ACHN (cell line): ENCODE results near the gene PGGHG.

Source experiments
- DNase-seq: peaks from one replicate; pipeline ENCODE4 v3.0.0-alpha.2; 2015
- in situ Hi-C: cut with HindIII; loops from 2 replicates; pipeline ENCODE4 v1.10.0; 2017; ENCODE audit warnings: low sequenced_read_pairs, low pct_ligation_motif_present, low pct_unique_long_range_greater_than_20kb

The PGGHG gene

DNA sequence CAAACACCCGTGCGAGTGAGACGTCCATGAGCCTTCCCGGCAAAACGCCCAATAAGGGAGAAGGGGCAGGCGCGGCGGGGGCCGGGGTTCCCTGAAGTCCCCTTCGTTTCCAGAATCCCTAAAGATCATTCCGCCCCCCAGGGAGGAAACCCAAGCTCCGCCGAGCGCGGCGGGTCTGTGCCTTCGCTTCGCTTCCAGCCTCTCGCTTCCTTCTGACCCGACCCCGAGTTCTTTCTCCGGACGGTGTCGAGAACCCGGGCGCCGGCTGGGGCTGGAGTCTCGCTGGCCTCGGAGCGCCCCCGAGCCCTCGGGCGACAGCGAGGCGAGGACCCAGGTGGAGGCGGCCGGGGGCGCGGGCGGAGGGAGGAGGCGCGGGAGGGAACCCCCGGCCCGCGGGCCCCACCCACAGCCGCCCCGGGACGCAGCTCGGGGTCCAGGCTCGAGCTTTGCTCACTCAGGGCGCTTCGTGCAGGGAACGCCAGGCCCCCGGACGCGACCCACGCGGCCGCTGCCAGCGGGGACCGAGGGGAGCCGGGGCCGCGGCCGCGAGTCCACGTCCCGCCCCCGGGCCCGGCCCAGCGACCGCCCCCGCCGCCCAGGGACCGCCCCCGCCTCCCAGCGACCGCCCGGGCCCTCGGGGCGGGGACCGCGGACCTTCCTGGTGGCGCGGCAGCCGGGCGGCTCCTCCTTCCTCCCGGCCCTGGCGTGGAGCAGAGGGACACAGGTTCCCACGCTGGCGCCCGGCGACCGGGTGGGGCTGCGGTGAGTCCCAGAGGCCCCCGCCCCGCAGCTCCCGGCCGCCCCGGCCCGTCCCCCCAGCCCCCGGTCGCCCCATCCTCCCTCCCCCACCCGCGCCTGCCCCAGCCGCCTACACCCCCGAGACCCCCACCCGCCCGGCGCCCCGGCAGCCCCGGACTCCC, at the start of gene PGGHG:
TSS of gene PGGHG (plus strand) at position 649 of the 920 bp plus-strand sequence. CDS start 691 bp downstream, outside the sequence.
- peak; percentile 36 for DNase-seq
- in situ Hi-C loops = no loop called here

DNA sequence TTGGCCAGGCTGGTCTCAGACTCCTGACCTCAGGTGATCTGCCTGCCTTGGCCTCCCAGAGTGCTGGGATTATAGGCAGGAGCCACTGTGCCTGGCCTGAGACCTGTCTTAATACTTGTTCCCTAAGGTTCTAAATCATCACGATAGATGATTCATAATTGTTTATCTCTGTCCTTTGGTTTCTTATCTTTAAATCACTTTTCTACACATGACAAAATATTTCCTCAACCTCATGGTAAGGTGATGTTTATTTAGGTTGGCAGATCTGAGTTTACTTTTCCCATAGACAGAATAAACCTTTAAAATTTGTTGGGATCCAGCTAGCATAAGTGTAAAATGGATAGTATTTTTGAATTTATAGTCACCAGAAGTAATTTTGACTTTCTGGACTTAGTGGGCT, 48.6 kb upstream of the PGGHG start:
- no peak for DNase-seq
- in situ Hi-C loops = no loop called here

DNA sequence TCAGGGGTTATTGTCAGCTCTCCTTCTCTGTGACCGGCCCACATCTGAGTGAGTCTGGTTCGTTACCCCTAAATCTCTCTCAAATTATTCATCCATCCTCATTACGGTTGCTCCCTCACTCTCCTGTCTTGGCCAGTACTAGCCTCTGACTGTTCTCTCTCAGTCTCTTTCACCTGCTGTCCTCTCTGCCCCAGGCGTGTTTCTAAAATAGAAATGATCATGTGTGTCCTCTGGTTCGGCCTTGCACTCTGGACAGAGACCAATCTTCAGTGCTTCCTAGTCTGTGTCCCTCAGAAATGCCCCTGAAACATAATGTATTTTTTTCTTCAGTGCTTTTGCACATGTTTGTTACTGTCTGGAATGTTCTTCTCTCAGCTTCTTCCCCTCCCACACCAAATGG, 47.3 kb upstream of the PGGHG start:
- DNase-seq = no peak
- in situ Hi-C loops = no loop called here

DNA sequence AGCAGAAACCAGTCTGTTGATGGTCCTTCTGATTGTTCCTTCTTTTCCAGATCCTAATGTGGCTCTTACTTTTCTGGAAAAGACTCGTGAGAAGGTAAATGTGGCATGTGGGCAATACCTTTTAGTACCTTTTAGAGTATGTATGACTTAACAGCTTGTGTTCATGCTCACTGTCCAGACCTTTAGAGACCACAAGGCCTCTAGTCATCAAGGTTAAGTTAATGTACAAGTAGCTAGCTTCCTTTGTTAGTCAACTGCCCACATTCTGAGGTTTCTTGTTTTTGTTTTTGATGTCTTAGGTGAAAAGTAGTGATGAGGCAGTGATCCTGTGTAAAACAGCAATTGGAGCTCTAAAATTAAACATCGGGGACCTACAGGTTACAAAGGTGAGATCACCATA, 44.5 kb upstream of the PGGHG start:
- in situ Hi-C loops = no loop called here
- DNase-seq = no peak

DNA sequence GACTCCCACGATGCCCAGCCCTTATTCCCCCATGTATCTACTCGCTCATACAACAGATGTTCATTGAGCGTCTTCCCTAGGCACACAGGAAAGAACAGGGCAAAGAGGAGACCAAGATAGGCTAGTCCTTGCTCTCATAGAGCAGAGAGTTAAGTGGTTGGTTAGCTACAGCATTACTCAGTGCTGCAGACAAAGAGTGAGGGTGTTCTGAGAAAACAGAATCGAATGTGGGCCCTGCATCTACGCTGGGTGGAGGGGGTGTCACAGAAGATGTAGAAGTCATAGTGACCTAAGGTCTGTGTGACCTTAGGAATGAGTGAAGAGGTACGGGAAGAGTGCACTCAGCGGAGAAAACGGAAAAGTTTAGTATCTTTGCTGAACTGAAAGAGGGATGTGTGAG, 39.9 kb upstream of the PGGHG start:
- no peak for DNase-seq
- in situ Hi-C loops = no loop called here

DNA sequence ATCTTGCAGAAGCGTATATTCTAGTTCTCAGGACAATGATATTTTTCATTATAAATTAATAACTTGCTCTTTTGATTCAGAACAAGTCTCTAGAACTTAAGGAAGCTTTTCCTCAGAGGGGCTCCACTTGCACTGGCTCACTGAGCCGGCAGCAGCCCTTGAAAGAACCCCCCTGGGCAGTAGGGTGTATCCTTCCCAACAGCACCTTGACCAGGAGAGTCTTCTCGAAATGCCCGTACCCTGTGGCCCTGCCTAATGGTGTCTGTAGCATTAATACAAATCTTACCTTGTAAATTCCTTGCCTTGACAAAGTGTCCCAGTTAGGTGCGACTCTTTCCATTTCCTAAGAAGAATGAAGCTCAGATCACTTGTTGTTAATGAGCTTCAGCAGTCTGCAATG, 38.7 kb upstream of the PGGHG start:
- in situ Hi-C loops = no loop called here
- no peak for DNase-seq

DNA sequence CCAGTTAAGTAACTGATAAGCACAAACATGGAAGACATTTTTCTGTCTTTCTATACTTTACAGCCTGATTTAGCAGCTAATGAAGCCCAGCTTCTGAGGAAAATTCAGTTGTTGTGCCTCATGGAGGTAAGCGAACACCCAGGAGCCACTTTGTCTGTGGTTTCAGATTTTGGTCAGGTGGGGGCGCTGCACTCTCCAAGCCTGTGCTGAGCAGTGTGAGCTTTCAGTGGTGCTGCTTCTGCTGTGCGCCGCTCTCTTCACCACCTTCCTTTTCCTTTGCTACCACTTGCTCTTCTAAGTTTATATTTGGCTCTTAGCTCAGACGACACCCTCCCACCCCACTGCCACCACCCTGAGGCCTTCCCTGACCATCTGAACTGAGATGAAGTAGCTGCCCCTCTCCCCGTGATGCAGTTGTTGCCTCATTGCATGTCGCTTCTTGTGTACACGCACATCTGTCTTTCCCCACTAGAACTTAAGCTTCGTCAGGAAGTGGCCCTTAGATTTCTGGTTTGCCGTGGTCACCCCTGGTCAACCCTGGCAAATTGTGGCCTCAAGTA, 38.1 kb upstream of the PGGHG start:
- in situ Hi-C loops = no loop called here
- DNase-seq = peak; percentile 52

DNA sequence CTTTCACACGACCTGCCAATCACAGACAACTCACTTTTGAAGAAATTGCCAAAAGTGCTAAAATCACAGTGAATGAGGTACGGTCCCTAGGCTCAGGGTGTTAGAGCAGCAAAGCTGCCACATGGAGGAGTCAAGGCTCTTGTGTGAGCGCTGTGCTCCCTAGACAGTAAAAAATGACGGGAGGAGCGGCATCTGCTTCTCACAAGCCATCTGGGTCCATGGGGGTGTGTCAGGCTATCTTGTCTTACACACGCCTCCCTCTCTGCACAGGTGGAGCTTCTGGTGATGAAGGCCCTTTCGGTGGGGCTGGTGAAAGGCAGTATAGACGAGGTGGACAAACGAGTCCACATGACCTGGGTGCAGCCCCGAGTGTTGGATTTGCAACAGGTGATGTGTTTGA, 37.4 kb upstream of the PGGHG start:
- in situ Hi-C loops = no loop called here
- no peak for DNase-seq

DNA sequence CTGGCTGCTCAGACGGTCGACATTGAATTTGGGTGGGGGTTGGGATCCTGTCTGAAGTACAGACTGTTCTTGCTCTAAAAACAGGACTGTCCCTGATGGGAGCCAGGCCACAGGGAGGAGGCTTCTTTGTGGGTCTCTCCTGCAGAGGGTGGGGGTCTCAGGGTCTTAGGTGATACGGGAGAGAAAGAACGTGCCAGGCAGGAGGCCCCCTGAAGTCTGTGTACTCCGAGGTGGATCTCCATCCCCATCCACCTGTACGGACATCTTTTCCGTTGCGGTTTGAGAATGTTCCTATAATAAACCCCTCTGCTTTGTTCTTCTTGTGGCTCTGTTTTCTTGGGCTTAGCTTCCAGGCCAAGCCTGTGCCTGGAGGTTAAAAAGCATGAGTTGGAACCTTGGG, 36.3 kb upstream of the PGGHG start:
- in situ Hi-C loops = no loop called here
- no peak for DNase-seq

DNA sequence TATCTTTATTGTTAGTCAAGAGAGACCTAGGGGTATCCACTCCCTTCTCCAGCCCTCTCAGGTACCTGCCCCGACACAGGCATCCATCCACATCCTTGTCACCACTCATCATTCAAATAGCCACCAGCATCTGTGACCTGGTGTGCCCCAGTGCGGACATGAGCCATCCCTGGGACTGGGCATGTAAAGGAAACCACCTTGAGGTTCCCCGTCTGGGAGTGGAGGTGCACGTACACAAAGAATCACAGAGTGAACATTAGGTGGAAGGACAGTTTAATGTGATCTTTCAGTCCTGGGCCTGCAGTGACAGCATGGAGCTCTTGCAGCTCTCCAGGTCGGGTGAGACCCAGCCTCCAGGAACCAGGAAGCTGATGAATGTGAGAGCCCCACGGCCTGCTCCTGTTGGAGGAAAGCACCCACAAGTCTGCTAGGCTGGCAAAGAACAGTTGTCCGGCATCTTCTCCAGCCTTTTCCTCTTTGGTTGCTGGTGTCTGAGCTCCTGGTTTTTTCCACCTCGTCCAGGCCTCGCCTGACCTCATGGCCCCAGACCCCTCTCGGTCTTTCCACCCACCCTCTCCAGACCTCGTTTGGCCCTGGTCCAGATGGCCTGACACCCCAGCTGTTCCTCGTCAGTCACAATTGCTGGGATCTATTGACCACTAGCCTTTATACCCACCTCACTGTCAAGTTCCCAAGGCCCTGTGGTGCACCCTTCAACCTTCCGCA, 35.6 kb upstream of the PGGHG start:
- no peak for DNase-seq
- in situ Hi-C loops = no loop called here

DNA sequence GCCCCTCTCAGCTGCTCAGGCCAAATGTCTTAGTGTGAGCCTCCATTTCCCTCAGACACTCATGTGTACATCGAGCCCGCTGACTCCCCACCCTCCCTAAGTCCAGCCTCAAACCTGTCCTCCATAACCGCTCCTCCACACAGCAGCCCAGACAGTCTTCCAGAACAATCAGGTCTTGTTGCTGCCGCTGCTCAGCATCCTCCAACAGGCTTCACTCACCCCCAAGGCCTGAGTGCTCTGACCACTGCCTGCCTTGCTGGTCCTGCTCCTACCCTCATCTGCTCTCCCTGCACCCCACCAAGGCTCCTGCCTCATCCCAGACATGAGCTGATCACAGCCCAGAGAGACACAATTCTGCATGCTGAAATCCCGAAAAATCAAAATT, 35.0 kb upstream of the PGGHG start:
- DNase-seq = no peak
- in situ Hi-C loops = no loop called here

DNA sequence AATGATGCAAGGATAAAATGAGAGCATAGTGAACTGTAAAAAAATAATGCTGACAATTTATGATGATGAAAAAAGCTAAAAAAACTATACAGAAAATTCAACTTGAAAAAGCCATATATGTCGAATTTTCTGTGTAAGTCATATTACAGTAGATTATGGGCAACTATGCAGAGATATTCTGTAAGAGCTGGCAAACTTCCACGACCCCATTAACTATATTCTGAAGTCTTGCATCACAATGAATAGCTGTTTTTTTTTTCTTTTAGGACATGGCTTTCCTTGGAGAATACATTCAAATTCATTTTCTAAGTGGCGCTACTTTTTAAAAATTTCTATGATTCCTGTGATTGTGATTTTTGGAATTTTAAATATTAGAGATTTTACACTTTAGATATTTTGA, 33.8 kb upstream of the PGGHG start:
- in situ Hi-C loops = no loop called here

DNA sequence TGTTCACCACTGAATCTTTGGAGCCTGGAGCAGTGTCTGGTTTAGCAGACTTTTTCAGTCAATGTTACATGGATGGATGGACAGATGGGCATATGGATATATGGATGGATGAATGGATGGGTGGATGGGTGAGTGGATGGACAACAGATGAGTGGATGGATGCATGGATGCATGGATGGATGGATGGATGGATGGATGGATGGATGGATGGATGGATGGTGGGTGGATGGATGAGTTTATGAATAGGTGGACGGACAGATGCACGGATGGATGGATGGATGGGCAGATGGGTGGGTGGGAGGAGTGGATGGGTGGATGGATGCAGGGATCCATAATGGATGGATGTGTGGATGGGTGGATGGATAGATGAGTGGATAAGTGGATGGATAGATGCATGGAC, 33.1 kb upstream of the PGGHG start:
- in situ Hi-C loops = no loop called here
- no peak for DNase-seq

More for the DNA sequence above, 33.8 kb upstream of the PGGHG start:
- no peak for DNase-seq

DNA sequence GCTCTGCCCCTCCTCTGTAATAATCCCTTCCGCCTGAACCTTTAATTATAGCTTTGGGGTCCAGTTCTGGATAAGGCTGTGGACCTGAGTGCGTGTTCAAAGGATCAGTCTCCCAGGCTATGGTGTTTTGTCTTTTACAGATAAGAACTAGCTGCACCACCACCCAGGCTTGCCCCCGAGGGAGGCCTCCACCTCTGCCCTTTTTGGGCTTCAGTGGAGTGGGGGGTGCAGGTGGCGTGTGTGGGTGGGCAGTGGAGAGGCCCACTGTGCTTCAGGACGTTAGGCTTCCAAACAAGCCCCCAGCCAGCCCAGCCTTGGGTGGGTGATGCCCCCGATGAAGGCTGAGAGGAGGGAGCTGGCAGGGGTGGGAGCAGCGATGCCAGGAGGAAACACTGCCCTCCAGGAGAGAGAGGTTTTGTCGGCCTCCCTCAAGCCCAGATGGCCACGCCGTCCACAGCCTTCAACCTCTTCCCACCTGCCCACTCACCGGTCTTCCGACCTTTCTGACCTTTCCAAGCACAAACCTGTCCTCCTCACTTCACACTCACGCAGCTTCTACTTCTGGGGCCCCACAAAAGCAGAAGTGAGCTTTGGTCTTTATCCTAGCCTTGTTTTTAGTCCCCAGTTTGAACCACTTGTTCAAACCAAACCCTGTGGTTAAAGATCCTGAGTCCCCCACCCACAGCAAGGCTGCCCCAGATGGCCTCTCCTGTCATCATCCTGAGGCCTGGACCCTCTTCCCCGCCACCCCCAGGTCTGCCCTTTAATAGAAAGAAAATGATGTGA, 31.8 kb upstream of the PGGHG start:
- in situ Hi-C loops = no loop called here
- DNase-seq = no peak

DNA sequence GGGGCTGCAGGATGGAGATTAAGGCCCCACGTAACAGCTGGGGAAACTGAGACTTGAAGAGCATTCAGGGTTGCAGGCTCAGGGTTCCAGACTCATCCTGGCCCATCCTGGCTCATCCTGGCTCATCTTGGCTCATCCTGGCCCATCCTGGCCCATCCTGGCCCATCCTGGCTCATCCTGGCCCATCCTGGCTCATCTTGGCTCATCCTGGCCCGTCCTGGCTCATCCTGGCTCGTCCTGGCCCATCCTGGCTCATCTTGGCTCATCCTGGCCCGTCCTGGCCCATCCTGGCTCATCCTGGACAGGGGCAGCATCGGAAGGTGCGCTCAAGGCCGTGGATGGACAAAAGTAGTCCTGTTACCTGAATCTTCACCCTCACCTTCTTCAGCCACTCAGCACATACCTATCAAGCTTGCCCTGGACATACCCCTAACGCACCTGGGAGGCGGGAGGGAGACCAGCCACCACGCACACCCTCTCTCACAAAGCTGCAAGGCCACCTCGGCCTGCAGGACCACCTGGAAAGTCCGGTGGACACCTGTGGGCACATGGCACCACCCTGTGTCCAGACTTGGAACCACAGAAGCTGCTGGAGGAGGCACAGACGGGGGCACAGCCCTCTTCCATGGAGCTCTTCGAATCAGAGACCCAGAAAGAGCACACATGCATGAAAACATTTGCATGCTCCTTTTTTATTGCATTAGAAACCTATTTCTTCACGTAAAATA, 31.0 kb upstream of the PGGHG start:
- no peak for DNase-seq
- in situ Hi-C loops = no loop called here

DNA sequence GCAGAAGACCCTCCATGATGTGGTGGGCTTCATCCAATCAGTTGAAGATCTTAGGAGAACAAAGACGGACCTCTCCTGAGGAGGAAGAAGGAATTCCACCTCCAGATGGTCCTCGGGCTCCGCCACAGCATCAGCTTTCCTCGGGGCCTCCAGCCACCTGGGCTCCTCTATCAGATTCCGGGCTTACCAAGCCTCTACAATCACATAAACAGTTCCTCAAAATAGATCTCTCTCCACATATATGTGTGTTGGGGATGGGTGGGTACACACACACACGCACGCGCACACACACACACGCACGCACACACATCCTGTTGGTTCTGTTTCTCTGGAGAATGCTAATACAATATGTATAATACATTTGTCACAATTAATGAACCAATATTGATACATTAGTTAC, 29.5 kb upstream of the PGGHG start:
- in situ Hi-C loops = no loop called here
- DNase-seq = no peak

DNA sequence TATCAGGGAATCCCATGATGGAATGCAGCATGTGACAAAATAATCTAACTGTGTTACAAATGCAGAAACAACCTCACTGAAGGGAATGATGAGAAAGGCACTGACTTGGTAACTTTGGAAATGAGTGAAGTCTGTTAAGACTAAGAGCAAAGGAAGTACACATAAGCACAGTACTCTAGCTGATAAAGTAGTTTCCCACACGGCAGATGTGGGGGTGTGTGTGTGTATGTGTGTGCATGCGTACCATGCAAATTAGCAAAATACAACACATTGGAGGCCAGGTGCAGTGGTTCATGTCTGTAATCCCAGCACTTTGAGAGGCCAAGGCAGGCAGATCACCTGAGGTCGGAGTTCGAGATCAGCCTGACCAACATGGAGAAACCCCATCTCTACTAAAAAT, 27.3 kb upstream of the PGGHG start:
- no peak for DNase-seq
- in situ Hi-C loops = no loop called here

DNA sequence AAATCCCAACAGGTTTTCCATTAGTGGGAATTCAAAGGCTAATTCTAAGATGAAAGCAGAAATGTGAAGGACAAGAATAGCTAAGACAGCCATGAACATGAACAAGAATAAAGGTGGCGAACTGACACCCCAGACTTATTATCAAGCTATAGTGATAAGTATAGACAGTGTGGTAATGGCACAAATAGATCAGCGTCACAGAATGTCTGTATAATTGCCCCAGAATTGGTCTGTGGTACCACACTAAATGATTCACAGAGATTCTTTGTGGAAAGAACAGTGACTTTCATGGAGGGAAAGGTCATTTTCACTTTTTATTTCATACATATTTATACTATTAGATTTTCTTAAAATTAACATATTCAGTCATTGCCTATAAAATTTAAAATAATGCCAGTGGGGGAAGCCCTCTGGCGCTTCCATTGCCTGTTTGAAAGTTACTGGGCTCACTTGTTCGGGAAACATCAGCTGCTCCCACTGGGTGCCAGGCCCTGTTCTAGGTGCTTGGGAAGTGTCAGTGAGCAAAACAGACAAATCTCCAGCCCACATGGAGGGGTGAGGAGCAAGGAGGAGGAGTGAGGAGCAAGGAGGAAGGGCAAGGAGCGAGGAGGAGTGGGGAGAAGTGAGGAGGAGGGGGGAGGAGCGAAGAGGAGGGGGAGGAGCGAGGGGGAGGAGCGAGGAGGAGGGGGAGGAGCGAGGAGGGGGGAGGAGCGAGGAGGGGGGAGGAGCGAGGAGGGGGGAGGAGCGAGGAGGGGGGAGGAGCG, 22.1 kb upstream of the PGGHG start:
- no peak for DNase-seq
- in situ Hi-C loops = no loop called here
